H1 (cell line): ENCODE results near the gene CDC42BPB.

Source experiments
- ASH2L ChIP-seq: fragments of 200-600, 300-600 bp; sonication (generic); IDR thresholded peaks from one replicate; pipeline ENCODE4 v1.7.1; 2017; ENCODE audit warnings: low read length
- JUND ChIP-seq: IDR thresholded peaks from 2 replicates; pipeline ENCODE4 v1.6.1; 2011; ENCODE audit warnings: mild to moderate bottlenecking, improper control_type of control experiment, low read length
- NRF1 ChIP-seq: IDR thresholded peaks from 2 replicates; pipeline ENCODE4 v1.6.1; 2011; ENCODE audit warnings: mild to moderate bottlenecking, low read depth, low read length, improper control_type of control experiment
- POLR2A ChIP-seq, 2 experiments: IDR thresholded peaks; 1 replicate in 1 of 2; 2 replicates in 1 of 2; pipeline ENCODE4 v1.6.1; 2011; ENCODE audit warnings: low read depth in 2 of 2, low read length in 2 of 2, mild to moderate bottlenecking in 2 of 2; ENCODE audit errors: control extremely low read depth in 1 of 2
- POLR2AphosphoS5 ChIP-seq: IDR thresholded peaks from 2 replicates; pipeline ENCODE4 v1.6.1; 2011; ENCODE audit warnings: low read depth, low read length
- RFX5 ChIP-seq: IDR thresholded peaks from 2 replicates; pipeline ENCODE4 v1.6.1; 2011; ENCODE audit warnings: low read depth, low read length, improper control_type of control experiment, borderline replicate concordance
- SIX5 ChIP-seq: IDR thresholded peaks from 2 replicates; pipeline ENCODE4 v1.6.1; 2011; ENCODE audit warnings: mild to moderate bottlenecking, low read depth, low read length
- SRF ChIP-seq: IDR thresholded peaks from 2 replicates; pipeline ENCODE4 v1.6.1; 2011; ENCODE audit warnings: mild to moderate bottlenecking, low read depth, low read length, moderate library complexity
- TAF1 ChIP-seq: IDR thresholded peaks from 2 replicates; pipeline ENCODE4 v1.6.1; 2011; ENCODE audit warnings: mild to moderate bottlenecking, low read depth, low read length
- YY1 ChIP-seq: IDR thresholded peaks from 2 replicates; pipeline ENCODE4 v1.6.1; 2011; ENCODE audit warnings: low read depth, mild to moderate bottlenecking, low read length
- TF ChIP-seq, protein P1 (sequence below), 3 experiments: IDR thresholded peaks; 1 replicate in 2 of 3; 2 replicates in 1 of 3; pipeline versions ENCODE4 v1.5.1 to v1.6.1; 2011; ENCODE audit warnings: low read length in 3 of 3, mild to moderate bottlenecking in 3 of 3, inconsistent platforms in 2 of 3, low read depth in 1 of 3, moderate library complexity in 1 of 3; ENCODE audit not compliant: insufficient read depth in 1 of 3; ENCODE audit errors: control extremely low read depth in 1 of 3

DNA sequence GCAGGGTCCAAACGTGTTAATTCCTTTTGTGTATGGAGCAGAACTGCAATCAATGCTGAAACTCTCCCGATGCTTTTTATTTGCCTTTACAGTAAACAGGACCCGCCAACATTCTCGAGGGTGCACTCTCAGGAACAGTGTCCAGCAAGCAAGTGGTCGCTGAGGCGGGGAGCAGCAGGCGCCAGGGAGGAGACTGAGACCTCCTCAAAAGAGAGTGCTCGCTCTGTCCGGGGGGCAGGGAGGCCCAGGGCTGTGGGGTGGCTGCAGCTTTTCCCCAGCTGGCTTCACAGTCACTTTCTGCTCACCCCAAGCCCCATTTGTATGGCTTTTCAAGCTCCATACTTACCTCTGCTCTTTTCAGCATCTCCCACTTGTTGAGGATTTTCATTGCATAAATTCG, 49.2 kb downstream of the CDC42BPB start:
- TF ChIP-seq SIX5 (no peak), POLR2A (IDR thresholded peaks at IDR 0.05; ENCODE audit: control extremely low read depth in 1 of 2, low read depth in 2 of 2, low read length in 2 of 2) (no peak), TAF1 (no peak), POLR2AphosphoS5 (no peak), YY1 (no peak), JUND (no peak), NRF1 (no peak), SRF (no peak), ASH2L (no peak), RFX5 (no peak)
- TF ChIP-seq, protein P1, sequence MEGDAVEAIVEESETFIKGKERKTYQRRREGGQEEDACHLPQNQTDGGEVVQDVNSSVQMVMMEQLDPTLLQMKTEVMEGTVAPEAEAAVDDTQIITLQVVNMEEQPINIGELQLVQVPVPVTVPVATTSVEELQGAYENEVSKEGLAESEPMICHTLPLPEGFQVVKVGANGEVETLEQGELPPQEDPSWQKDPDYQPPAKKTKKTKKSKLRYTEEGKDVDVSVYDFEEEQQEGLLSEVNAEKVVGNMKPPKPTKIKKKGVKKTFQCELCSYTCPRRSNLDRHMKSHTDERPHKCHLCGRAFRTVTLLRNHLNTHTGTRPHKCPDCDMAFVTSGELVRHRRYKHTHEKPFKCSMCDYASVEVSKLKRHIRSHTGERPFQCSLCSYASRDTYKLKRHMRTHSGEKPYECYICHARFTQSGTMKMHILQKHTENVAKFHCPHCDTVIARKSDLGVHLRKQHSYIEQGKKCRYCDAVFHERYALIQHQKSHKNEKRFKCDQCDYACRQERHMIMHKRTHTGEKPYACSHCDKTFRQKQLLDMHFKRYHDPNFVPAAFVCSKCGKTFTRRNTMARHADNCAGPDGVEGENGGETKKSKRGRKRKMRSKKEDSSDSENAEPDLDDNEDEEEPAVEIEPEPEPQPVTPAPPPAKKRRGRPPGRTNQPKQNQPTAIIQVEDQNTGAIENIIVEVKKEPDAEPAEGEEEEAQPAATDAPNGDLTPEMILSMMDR (IDR thresholded peaks at IDR 0.05; ENCODE audit: control extremely low read depth in 1 of 3, insufficient read depth in 1 of 3, low read depth in 1 of 3, low read length in 3 of 3) = no peak
